ENCODE data around the gene CCNB1IP1.

GRCh38 chr14:20334017-20334416 is 938 bp upstream of the CCNB1IP1 start:
- TF ChIP-seq CTCF (IDR thresholded peaks at IDR 0.05), result no peak
- TF ChIP-seq POLR2A (IDR thresholded peaks at IDR 0.05), result no peak
